T47D (cell line): ENCODE measurements around the gene MANSC4.

ENCODE experiments used
- DNase-seq, 2 experiments: peaks; one replicate each; pipeline versions ENCODE4 v3.0.0 to v3.0.0-alpha.2; 2011 to 2012; ENCODE audit warnings: low read depth in 1 of 2, low spot score in 1 of 2
- JUND ChIP-seq: IDR thresholded peaks from 2 replicates; pipeline ENCODE4 v1.6.1; 2012; ENCODE audit warnings: low read depth
- in situ Hi-C: cut with HindIII; loops from 2 replicates; pipeline ENCODE4 v1.10.0; 2016; ENCODE audit warnings: low sequenced_read_pairs, low pct_unique_long_range_greater_than_20kb

The MANSC4 gene

GRCh38 chr12:27779920-27780611 is at the start of gene MANSC4, which contains the start of gene KLHL42:
Gene MANSC4 (minus strand): TSS chr12:27780236. CDS start chr12:27771276, 8,960 bp downstream.
Gene KLHL42 (plus strand): TSS chr12:27780233. CDS start chr12:27780331, 98 bp downstream.
- TF ChIP-seq JUND: no peak
- peak; percentile 61 to 74 for DNase-seq
- in situ Hi-C loops: no loop called here

GRCh38 chr12:27828196-27828595 is 48.2 kb upstream of the MANSC4 start:
- no peak for TF ChIP-seq JUND
- in situ Hi-C loops: no loop called here
- no peak for DNase-seq

GRCh38 chr12:27826076-27826475 is 46.0 kb upstream of the MANSC4 start:
- TF ChIP-seq JUND: no peak
- DNase-seq: no peak
- in situ Hi-C loops: no loop called here

- TF ChIP-seq JUND: no peak
- no peak for DNase-seq
- in situ Hi-C loops: no loop called here
These were observed 44.2 kb upstream of the MANSC4 start for GRCh38 chr12:27824126-27824842.

- no peak for DNase-seq
- in situ Hi-C loops: no loop called here
- TF ChIP-seq JUND: no peak
These were observed 43.0 kb upstream of the MANSC4 start for GRCh38 chr12:27823038-27823437.

GRCh38 chr12:27822076-27822712 is 42.2 kb upstream of the MANSC4 start:
- TF ChIP-seq JUND: no peak
- DNase-seq: no peak
- in situ Hi-C loops: no loop called here

- peak; percentile 50 to 84 for DNase-seq
- no peak for TF ChIP-seq JUND
- in situ Hi-C loops: no loop called here
These were observed 41.4 kb upstream of the MANSC4 start for GRCh38 chr12:27821259-27821973.

GRCh38 chr12:27820564-27820963 is 40.5 kb upstream of the MANSC4 start:
- no peak for TF ChIP-seq JUND
- in situ Hi-C loops: no loop called here
- DNase-seq: no peak

GRCh38 chr12:27818401-27818918 is 38.4 kb upstream of the MANSC4 start:
- in situ Hi-C loops: no loop called here
- TF ChIP-seq JUND: no peak
- DNase-seq: no peak

- no peak for TF ChIP-seq JUND
- no peak for DNase-seq
- in situ Hi-C loops: no loop called here
These were observed 37.7 kb upstream of the MANSC4 start for GRCh38 chr12:27817766-27818165.

- no peak for DNase-seq
- no peak for TF ChIP-seq JUND
- in situ Hi-C loops: no loop called here
These were observed 35.0 kb upstream of the MANSC4 start for GRCh38 chr12:27814851-27815591.

- no peak for TF ChIP-seq JUND
- no peak for DNase-seq
- in situ Hi-C loops: no loop called here
These were observed 34.4 kb upstream of the MANSC4 start for GRCh38 chr12:27814411-27814810.
